DLD1 (cell line): ENCODE measurements around the gene TPBGL.

Experiments used
- in situ Hi-C: cut with HindIII; loops from 2 replicates; pipeline ENCODE4 v1.10.0; 2017; ENCODE audit warnings: low sequenced_read_pairs

Gene TPBGL, protein sequence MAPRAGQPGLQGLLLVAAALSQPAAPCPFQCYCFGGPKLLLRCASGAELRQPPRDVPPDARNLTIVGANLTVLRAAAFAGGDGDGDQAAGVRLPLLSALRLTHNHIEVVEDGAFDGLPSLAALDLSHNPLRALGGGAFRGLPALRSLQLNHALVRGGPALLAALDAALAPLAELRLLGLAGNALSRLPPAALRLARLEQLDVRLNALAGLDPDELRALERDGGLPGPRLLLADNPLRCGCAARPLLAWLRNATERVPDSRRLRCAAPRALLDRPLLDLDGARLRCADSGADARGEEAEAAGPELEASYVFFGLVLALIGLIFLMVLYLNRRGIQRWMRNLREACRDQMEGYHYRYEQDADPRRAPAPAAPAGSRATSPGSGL

DNA sequence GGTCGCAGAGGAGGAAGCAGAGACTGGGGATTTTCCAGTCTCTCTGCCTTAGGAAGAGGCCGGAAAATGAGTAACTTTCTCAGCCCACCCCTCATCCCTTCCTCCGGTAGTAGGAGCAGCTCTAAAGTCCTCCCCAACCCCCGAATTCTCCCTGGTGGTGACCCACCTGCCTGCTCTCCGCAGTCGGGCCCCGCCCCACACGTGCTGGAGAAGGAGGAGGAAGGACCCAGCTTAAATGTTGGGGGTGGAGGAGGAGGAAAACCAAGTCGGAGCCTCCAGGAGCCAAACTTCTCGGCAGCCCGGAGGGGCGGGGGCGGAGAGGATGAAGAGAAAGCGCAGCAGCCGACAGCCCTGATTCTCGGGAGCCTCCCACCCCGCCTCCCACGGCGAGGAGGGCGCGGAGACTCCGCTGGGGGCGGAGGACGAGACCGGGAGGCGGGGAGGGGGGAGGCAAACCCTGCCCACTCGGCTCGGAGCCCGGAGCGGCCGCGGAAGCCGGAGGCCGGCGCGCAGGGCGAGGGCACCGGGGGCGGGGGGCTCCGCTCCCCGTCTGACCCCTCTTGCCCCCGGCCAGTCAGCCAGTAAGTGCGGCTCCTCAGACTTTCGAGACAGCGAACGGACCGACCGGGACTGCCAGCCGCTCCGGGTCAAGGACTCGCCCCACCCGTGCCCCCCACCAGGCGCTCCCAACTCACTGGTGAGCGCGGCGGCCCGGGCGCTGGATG lies at the start of gene TPBGL:
Gene TPBGL, plus strand, starts transcription at position 464 of the 725 bp plus-strand sequence. CDS start 276 bp downstream, outside the sequence.
- in situ Hi-C loops: no loop called here

DNA sequence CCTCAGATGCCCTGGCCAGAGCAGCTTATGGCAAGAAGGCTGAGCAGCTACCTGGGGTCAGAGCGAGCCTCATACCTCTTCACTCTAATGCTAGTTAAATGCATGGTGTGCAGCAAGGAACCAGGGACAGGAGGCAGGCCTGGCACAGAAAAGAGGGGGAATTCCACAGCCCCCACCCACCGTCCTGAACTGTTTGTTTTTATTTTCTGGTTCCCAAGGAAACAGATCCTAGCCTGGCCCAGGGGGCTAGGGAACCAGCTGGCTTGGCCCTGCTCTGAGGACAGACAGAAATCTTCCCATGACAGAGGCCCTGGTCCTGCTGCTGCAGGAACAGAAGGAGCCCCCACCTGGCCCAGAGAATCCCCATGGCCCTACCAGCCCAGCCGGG lies 49.2 kb upstream of the TPBGL start:
- in situ Hi-C loops: no loop called here

DNA sequence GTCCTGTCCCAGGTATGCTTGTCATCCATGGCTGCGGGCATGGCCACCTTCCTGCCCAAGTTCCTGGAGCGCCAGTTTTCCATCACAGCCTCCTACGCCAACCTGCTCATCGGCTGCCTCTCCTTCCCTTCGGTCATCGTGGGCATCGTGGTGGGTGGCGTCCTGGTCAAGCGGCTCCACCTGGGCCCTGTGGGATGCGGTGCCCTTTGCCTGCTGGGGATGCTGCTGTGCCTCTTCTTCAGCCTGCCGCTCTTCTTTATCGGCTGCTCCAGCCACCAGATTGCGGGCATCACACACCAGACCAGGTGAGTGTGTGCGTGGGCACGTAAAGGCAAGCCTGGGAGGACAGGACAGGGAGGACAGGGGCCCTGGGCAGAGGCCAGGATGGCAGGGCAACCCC lies 47.3 kb upstream of the TPBGL start:
- in situ Hi-C loops: no loop called here

DNA sequence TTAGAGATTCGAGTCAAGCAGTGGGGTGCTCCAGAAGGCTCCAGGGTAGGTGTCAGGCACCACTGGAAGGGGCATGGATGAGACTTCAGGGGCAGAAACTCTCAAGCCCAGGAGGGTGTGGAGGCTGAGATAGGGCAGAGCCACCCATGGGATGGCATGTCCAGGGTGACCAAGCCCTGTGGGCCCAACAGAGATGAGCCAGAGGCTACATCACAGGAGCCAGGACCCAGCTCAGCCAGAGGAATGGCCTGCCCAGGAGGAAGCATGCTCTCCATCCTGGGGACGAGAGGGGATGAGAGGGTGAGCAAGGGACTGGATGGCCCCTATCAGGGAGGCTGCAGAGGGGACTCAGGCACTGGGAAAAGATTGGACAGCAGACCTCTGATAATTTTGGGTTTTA lies 46.9 kb upstream of the TPBGL start:
- in situ Hi-C loops: no loop called here

DNA sequence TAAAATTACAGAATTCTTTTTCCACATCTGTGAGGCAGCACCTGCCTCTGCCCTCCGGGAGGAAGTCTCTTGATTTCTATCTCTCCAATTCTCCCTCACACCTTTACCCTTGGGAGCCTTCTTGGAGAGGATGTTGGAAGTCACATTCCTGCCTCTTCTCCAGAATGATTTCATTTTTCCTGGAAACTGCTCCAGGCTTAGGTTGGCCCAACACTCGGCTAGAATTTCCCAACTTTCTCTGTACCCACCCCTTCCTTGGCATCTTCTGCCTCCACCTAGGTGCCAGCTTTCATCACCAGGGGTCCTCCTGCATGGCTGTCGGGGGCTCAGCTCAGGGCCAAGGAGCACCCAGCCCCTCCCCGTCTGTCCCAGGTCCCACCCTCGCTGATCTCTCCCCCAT lies 46.4 kb upstream of the TPBGL start:
- in situ Hi-C loops: no loop called here

DNA sequence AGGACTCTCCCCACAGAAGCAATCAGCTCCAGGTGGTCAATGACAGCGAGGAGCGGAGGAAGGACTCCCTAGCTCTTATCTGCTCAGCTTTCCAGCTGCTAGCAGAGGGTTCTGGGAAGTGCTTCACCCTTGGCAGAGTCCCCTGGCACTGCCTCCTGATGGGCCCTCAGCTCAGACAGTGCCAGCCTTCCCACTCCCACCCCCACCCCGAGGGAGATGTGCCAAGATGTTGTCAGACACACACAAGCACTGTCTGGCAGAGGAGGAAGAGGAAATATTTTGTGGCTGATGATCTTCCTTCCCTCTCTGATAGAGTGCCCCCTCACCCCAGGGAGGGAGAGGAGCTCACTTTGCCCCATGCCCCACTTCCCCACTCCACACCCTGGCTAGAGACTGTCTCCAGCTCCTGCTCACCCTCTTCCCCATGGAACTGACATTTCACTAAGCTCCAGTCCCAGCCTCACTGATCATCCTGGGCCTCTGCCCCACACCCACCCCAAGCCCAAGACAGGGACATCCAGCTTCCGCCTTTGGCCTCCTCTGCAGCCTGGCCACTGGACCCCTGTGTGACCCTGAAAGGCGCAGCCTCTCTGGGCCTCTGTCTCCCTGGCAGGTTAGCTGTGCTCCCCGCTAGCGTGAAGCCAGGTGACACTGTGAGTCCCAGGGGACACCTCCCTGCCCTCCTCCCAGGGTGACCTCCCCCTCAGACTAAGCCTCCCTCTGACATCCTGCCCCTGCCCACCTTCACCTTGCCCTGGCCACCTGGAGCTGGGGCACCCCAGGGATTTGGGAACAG lies 45.2 kb upstream of the TPBGL start:
- in situ Hi-C loops: no loop called here

DNA sequence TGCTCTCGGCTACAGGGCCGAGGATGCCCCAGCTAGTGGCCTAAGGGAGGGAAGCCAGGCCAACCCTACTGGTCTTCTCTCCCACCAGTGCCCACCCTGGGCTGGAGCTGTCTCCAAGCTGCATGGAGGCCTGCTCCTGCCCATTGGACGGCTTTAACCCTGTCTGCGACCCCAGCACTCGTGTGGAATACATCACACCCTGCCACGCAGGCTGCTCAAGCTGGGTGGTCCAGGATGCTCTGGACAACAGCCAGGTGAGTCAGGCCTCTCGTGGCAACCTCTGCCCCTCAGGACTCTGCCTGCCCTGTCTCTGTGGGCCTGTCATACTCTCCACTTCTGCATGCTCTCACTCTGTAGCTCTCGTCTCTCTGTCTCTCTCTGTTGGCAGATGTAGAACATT lies 44.1 kb upstream of the TPBGL start:
- in situ Hi-C loops: no loop called here

DNA sequence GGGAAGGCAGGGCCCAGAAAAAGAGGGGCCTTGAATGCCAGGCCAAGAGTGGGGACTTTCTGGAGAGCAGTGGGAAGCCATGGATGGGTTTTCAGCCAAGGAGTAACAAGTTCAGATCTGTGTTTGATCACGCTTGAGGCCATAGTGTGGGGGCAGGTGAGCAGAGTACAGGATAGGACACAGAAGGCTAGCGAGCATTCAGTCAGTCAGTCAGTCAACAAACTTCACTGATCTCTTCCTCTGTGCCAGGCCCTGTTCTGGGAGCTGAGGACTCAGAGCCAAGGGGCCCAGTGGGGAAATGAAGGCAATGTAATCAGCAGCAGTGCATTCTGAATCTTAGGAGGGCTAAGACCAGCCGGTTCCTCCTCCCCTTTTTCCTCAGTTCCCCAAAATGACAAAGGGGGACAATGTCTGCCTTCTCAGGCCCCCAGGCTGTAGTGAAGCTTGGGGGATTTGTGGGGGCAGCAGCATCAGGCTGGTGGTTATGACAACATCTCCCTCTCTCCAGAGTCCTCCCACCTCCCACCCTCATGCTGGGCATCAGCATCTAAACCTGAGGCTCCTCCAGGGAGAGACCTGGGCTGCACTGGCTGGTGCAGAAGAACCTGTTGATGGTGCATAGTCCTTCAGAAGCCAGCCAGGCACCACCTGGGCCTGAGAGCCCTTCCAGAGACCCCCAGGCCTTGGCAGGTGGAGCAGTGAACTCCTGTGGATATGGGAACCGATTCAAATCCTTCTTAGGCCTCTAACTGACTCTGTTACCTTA lies 42.9 kb upstream of the TPBGL start:
- in situ Hi-C loops: no loop called here

DNA sequence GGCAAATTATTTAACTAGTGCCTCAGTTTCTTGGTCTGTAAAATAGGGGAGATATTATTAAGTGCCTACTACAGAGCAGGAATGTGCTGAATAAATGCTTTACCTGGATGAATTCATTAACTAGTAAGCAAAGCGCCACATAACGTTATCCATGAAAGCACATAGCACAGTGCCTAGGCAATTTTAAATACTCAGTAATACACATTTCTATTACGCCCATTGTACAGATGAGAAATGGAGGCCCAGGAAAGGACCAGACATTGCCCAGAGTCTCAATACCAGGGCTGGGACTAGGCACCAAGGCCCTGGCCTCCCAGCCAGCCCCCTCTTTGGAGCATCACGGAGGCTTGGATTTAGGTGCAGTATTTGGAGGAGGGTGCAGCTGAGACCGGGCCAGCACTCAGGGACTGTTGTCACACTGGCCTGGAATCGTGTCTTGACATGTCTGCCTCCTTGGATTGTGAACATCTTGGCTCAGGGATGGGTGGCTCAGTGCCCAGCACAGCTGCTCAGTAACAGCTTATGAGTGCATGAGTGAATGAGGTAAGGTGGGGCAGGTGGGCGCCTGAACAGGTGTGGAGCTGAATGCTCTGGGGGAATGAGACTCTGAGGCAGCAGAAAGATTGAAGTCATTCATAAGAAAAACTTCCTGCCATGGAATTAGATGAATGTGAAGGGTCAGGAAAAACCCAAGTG lies 42.1 kb upstream of the TPBGL start:
- in situ Hi-C loops: no loop called here

DNA sequence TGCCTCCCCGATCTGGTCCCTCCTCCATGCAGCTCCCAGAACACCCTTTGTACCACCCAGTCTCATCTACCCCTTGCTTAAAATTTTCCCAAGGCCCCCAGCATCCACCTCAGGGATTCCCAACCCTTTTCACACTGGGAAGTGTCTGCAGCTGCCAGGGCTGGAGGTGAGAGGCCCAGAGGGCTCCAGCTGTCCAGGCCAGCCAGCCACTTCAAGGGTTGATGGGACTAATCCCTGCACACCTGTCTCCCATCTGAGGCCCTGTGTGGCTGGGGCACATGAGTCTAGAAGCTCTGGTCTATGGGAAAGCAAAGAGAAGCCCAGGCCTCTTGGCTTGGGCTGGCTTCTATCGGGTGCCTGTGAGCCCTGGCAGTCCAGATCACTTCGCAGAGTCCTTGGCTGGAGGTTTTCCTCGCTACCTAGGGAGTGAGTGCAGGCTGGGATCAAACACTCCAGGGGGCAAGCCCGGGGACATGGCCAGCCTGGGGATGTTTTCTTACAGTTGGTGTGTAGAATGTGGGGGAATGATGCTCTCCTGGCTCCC lies 41.1 kb upstream of the TPBGL start:
- in situ Hi-C loops: no loop called here

DNA sequence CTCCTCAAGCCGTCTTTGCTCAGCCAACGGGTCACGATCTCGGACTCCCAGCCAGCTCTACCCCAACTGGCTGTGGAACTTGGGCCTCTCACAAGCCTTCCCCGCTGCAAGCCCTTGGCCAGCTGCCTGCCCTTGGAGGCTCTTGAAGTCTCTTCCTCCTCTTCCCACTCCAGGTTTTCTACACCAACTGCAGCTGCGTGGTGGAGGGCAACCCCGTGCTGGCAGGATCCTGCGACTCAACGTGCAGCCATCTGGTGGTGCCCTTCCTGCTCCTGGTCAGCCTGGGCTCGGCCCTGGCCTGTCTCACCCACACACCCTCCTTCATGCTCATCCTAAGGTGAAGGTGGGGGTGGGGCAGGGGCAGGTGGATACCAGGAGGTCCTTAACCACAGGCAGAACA lies 40.5 kb upstream of the TPBGL start:
- in situ Hi-C loops: loop anchor here (25.0 kb wide), 1 partner anchor 188 kb away; no protein-coding TSS in a partner anchor

DNA sequence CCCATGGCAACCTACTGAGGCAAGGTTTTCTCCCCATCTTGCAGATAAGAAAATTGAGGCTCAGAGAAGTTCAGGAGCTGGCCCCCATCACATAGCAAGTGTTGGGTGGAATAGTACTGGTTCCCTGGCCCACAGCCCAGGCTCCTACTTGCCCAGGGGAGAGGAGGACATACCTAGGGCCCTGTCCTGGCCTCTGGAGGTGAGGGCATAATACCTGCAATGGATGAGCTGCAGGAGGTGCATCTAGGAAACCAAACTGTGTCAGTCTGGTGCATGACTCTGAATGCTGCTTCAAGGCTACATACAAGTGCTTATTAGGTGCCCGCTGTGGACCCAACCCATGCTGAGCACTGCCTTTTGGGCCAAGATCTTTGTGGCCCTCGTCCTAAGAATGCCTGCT lies 40.0 kb upstream of the TPBGL start:
- in situ Hi-C loops: loop anchor here (25.0 kb wide), 1 partner anchor 188 kb away; no protein-coding TSS in a partner anchor

DNA sequence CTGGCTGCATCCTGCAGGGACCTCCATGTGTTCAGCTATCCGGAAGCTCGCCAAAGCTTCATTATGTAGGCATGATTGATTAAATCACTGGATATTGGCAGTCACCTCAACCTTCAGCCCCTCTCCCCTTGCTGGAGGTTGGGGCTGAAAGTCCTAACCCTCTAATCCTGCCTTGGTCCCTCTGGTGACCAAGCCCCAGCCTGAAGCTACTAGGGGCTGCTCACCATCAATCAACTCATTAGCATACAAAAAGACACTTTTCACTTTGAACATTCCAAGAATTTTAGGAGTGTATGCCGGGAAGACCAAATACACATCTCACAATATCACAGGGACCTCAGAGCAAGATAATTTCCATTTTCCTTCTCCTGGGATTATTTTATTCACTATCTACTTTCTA lies 38.8 kb upstream of the TPBGL start:
- in situ Hi-C loops: loop anchor here (25.0 kb wide), 1 partner anchor 189 kb away; no protein-coding TSS in a partner anchor

DNA sequence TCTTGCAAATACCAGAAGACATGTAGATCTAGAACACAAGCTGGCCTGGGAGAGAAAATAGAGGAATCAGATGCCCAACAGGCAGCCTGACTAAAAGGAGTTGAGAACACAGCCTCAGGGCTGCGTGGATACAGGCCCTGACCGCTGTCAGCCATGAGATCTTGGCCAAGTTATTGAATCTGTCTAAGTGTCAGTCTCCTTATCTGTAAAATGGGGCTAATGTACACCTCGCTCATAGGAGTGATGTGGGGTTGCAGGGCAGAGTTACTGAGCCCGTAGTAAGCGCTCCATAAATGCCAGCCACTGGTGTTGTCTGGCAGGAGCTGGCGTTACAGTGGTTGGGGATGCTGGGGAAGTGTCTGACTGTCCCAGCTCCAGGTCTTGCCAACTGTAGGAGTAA lies 38.4 kb upstream of the TPBGL start:
- in situ Hi-C loops: loop anchor here (25.0 kb wide), 1 partner anchor 190 kb away; no protein-coding TSS in a partner anchor

DNA sequence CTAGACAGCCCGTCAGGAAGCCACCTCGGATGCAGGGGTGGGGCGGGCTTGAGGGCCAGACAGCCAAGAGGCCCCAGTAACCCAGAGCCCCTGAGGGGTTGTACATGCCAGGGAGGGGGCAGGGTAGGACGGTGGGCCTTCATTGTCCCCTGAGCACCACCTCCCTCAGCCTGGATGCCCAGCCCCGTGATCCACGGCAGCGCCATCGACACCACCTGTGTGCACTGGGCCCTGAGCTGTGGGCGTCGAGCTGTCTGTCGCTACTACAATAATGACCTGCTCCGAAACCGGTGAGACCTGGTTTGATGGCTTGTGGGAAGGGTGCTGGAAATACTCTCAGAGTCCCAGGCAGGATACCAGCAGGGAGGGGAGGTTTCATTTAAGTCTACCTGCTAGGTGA lies 37.4 kb upstream of the TPBGL start:
- in situ Hi-C loops: loop anchor here (25.0 kb wide), 1 partner anchor 191 kb away; no protein-coding TSS in a partner anchor

DNA sequence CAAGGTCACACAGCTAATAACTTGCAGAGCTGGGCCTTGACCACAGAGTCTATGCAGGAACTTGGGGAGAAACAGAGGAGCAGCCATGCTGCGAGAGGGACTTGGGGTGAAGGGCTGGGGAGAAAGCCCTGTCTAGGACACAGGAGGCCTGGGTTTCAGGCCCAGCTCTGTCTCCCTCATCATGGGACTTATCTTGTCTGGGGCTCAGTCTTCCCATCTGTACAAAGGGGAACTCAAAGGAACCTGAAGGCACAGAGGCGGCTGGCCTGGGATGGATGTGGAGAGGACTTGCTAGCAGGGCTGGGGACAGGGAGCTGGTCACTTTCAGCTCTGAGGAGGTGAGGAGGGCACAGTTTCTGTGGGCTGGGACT lies 36.9 kb upstream of the TPBGL start:
- in situ Hi-C loops: loop anchor here (25.0 kb wide), 1 partner anchor 191 kb away; no protein-coding TSS in a partner anchor

DNA sequence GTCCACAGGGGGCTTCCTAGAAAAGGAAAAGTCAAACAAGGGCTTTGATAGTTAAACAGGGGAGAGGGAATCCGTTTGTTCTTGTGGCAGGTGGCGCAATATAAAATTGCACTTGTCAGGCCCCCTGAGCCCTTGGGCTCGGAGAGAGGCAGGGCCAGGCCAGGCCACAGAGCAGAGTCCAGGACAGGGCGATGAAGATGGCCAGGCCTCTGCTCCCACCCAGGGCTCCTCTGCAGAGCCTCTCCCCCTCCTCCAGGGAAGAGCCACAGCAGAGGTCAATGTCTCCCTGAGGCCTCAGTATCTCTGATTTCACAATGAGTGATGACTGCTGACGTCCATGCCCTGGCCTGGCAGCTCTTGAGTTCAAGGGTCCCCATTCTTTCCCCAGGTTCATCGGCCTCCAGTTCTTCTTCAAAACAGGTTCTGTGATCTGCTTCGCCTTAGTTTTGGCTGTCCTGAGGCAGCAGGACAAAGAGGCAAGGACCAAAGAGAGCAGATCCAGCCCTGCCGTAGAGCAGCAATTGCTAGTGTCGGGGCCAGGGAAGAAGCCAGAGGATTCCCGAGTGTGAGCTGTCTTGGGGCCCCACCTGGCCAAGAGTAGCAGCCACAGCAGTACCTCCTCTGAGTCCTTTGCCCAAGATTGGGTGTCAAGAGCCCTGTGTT lies 36.4 kb upstream of the TPBGL start:
- in situ Hi-C loops: loop anchor here (25.0 kb wide), 1 partner anchor 192 kb away; no protein-coding TSS in a partner anchor

DNA sequence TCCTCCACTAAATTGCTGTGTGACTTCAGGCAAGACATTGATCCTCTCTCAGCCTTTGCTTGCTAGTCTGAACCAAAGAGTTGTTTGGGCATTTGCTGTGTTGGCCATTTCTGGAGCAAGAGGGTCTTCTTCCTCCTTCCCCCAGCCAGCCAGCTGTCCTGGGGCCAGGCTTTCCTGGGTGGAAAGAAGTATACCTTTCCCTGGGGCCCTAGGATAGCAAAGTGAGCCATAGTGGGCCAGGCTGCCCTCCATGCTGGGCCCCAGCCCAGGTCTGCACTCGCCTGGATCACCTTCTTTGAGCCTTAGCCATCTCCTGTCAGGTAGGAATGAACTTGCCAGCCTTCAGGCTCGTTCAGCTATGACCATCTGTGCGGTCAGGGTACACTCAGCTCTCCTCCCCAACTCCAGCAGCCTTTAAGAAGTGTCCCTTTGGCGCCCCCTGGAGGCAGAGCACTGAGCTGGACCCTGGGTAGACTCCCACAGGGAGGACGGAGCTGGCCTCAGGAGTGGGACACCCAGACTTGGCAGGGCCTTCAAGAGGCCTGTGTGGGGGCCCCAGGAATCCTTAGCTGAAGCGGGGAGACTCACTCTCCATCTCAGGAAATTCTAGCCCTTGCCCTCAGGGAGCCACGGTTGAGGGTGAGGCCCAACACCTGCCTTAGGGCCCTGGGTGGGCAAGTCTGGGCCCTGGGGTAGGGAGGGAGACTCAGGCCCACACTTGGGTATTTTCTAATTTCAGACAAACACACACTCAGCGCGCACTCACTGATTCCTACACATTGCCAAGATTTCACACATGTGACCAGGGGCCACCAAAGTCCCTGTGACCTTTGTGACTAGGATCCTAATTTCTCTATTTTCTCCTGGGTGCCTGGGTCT lies 35.6 kb upstream of the TPBGL start:
- in situ Hi-C loops: loop anchor here (25.0 kb wide), 1 partner anchor 193 kb away; no protein-coding TSS in a partner anchor
